Heart left ventricle (tissue), 13 donors: ENCODE measurements around the gene SLC23A3.

Experiments
- POLR2A ChIP-seq, 2 donors: fragments of 450-650 bp; IDR thresholded peaks; one replicate each; pipeline ENCODE4 v1.6.1; 2017; ENCODE audit warnings: antibody characterized with exemption in 2 of 2, mild to moderate bottlenecking in 2 of 2, moderate library complexity in 2 of 2
- TF ChIP-seq, protein P1 (sequence below), 12 donors: fragments of 200-600 bp; sonication (generic) in 4 of 12; IDR thresholded peaks; one replicate each; pipeline versions ENCODE4 v1.5.0 to v1.8.0; 2018 to 2022; ENCODE audit warnings: antibody characterized with exemption in 12 of 12, mild to moderate bottlenecking in 5 of 12
- donor health status: ischemic (EF 13 %, LVEDD 7.1; RV severe dilation, severe dysfunction).
- donor health status: DM: no; HTN: yes; CAD: no.
- donor health status: DM: no; HTN: no; CAD: no.
- donor health status: ischemic (EF 25% LVEDD 6.9; RV normal size, moderate dysfunction).
- donor health status: ischemic (EF 25% LVEDD 5.7; RV mildly dilated, moderate dysfunction).
- donor health status: ischemic (EF 35%, LVEDD 5.7; RV mildly dilated, moderate dysfunction).
- donor health status: nonischemic (EF 11% LVEDD 7.7; RV severe dilation, severe dysfunction).
- donor health status: DM: yes; HTN: yes; CAD: no.
- donor health status: PGD.
- donor health status: ischemic (EF 29% LVEDD 5.4; RV normal size, mild dysfunction).
- donor health status: nonischemic (EF 23%, LVEDD 6.1; RV moderate dilation, normal function).

DNA sequence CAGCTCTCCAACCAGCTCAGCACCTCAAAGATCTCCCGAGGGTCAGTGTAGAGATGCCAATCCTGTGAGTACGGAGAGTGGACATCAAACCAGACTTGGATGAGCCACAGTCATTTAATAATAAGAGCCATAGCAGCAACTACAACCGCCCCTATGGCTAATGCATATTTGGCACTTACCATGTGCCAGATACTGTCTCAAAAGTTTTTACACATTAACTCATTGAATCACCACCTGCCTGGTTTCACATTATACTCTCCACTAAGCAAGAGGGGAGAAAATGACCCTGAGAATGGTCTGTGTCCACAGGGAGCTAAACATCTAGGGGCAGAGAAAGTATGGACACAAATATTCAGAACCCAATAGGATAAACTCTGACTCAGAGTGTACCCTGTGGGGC is 4.3 kb upstream of the SLC23A3 start:
- TF ChIP-seq, protein P1, sequence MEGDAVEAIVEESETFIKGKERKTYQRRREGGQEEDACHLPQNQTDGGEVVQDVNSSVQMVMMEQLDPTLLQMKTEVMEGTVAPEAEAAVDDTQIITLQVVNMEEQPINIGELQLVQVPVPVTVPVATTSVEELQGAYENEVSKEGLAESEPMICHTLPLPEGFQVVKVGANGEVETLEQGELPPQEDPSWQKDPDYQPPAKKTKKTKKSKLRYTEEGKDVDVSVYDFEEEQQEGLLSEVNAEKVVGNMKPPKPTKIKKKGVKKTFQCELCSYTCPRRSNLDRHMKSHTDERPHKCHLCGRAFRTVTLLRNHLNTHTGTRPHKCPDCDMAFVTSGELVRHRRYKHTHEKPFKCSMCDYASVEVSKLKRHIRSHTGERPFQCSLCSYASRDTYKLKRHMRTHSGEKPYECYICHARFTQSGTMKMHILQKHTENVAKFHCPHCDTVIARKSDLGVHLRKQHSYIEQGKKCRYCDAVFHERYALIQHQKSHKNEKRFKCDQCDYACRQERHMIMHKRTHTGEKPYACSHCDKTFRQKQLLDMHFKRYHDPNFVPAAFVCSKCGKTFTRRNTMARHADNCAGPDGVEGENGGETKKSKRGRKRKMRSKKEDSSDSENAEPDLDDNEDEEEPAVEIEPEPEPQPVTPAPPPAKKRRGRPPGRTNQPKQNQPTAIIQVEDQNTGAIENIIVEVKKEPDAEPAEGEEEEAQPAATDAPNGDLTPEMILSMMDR (IDR thresholded peaks at IDR 0.05) = no peak
- TF ChIP-seq POLR2A (IDR thresholded peaks at IDR 0.05) = no peak
